Upper lobe of left lung (tissue), 4 donors: ENCODE measurements around the gene HOXA10.

Experiments used
- POLR2A ChIP-seq, 4 donors: fragments of 450-650 bp; IDR thresholded peaks; one replicate each; pipeline ENCODE4 v1.5.1; 2016 to 2017; ENCODE audit warnings: antibody characterized with exemption in 4 of 4, mild to moderate bottlenecking in 2 of 4
- TF ChIP-seq, protein P1 (sequence below), 6 experiments: fragments of 450-650 bp in 4 of 6; fragments of 200-600 bp in 2 of 6; sonication (generic) in 2 of 6; IDR thresholded peaks; one replicate each; pipeline ENCODE4 v1.5.1; 2016 to 2019; ENCODE audit warnings: antibody characterized with exemption in 6 of 6

DNA sequence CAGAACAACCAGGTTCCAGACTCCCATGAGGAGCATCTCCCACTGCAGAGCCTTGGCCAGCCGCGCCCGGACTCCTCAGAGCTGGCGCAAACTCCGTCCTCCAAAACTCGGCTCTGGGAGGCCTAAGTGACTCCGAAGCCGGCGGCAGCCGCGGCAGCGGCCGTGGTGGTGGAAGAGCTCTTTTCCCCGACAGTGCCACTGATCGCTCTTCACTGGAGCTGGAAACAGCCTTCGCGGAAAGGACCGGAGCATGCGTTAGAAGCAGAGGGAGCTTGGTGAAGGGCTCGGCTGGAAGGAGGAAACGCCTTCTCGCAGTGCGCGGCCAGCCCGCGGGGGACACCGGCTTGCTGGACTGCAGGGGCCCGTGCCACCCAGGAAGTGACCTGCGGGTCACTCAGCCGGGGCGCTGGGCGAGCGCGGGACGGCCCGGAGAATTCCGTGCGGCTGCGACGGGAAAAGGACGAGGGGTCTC is 30.8 kb upstream of the HOXA10 start:
- TF ChIP-seq, protein P1, sequence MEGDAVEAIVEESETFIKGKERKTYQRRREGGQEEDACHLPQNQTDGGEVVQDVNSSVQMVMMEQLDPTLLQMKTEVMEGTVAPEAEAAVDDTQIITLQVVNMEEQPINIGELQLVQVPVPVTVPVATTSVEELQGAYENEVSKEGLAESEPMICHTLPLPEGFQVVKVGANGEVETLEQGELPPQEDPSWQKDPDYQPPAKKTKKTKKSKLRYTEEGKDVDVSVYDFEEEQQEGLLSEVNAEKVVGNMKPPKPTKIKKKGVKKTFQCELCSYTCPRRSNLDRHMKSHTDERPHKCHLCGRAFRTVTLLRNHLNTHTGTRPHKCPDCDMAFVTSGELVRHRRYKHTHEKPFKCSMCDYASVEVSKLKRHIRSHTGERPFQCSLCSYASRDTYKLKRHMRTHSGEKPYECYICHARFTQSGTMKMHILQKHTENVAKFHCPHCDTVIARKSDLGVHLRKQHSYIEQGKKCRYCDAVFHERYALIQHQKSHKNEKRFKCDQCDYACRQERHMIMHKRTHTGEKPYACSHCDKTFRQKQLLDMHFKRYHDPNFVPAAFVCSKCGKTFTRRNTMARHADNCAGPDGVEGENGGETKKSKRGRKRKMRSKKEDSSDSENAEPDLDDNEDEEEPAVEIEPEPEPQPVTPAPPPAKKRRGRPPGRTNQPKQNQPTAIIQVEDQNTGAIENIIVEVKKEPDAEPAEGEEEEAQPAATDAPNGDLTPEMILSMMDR (IDR thresholded peaks at IDR 0.05) = no peak
- no peak for TF ChIP-seq POLR2A (IDR thresholded peaks at IDR 0.05)
